Islet of Langerhans (tissue), 1 donor: Measurements from ENCODE around the gene WBP2NL.
"Not testable (repeated sequence)": the region's sequence is repeated elsewhere in the genome, so short reads cannot be mapped to it uniquely, and the experiment has no call there.

Source experiments
- FAIRE-seq: peaks from one replicate; lab custom pipeline; 2011; peaks lifted over from hg19 to GRCh38; lab: Jason Lieb, UNC

Gene WBP2NL

GRCh38 chr22:41998361-41999261 lies at the start of gene WBP2NL:
Gene WBP2NL (plus strand): TSS chr22:41998788. CDS start chr22:41998819, 31 bp downstream.
- FAIRE-seq, result no peak

- FAIRE-seq, result not testable (repeated sequence)
Observed at GRCh38 chr22:41948928-41949296, 49.7 kb upstream of the WBP2NL start.

GRCh38 chr22:41949297-41949965 lies 49.2 kb upstream of the WBP2NL start:
- no peak for FAIRE-seq

- FAIRE-seq, result no peak
Observed at GRCh38 chr22:41951898-41952474, 46.6 kb upstream of the WBP2NL start, which contains the start of gene SMIM45. Gene SMIM45 (plus strand): TSS chr22:41952150.

GRCh38 chr22:41952713-41953112 lies 45.9 kb upstream of the WBP2NL start:
- FAIRE-seq, result no peak

- no peak for FAIRE-seq
Observed at GRCh38 chr22:41957941-41958556, 40.5 kb upstream of the WBP2NL start.

GRCh38 chr22:41963453-41964111 lies 35.0 kb upstream of the WBP2NL start:
- no peak for FAIRE-seq

- no peak for FAIRE-seq
Observed at GRCh38 chr22:41964112-41964491, 34.5 kb upstream of the WBP2NL start.

GRCh38 chr22:41966225-41966606 lies 32.4 kb upstream of the WBP2NL start:
- FAIRE-seq, result no peak

GRCh38 chr22:41966607-41967240 lies 31.9 kb upstream of the WBP2NL start:
- peak; percentile 49 for FAIRE-seq

- no peak for FAIRE-seq
Observed at GRCh38 chr22:41968601-41969000, 30.0 kb upstream of the WBP2NL start.

GRCh38 chr22:41969110-41969646 lies 29.4 kb upstream of the WBP2NL start, which contains the start of gene SEPTIN3:
Gene SEPTIN3 (plus strand): TSS chr22:41969443. CDS start chr22:41971493, 2,050 bp downstream.
- no peak for FAIRE-seq

- no peak for FAIRE-seq
Observed at GRCh38 chr22:41970601-41971000, 28.0 kb upstream of the WBP2NL start.

- FAIRE-seq, result no peak
Observed at GRCh38 chr22:41971431-41971830, 27.2 kb upstream of the WBP2NL start.

- FAIRE-seq, result no peak
Observed at GRCh38 chr22:41974691-41975290, 23.8 kb upstream of the WBP2NL start.

- no peak for FAIRE-seq
Observed at GRCh38 chr22:41975299-41976069, 23.1 kb upstream of the WBP2NL start.

GRCh38 chr22:41976070-41976901 lies 22.3 kb upstream of the WBP2NL start:
- no peak for FAIRE-seq

GRCh38 chr22:41976961-41977566 lies 21.5 kb upstream of the WBP2NL start:
- no peak for FAIRE-seq

- FAIRE-seq, result no peak
Observed at GRCh38 chr22:41978732-41979131, 19.9 kb upstream of the WBP2NL start.
